ENCODE results near the gene TRIM41.
A peak's percentile ranks its signal among the peaks of the same experiment; 100 is the strongest.

TRIM41 gene

DNA sequence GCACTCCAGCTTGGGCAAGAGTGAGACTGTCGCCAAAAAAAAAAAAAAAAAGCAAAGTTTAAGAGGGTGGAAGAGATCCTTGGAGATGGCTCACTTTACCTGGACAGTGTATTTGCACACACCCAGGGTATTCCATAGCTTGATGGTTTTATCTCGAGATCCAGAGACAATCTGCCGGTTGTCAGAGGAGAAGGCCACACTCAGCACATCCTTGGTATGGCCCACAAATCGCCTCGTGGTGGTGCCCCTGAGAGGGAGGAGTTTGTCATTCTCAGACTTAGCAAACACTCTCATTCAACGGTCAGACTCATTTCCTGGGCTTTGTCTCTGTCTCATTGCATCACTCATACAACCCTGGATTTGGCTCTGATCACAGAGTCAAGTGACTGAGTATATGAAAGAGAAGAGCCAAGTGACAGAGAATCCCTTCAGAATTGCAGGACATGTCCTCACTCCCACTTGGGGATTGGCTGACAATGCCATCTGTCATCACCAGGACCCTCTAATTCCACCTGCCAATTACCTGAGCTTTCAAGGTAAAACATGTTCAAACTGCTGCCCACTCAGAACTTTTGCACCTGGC, 18.4 kb downstream of the TRIM41 start:
- peak; percentile 94 for DNase-seq (ENCODE audit: low read depth)
- H3K4me3 ChIP-seq (replicated peaks; ENCODE audit: low read depth, low read length): peak overlapping the region; percentile 99

GRCh38 chr5:181242031-181242451, 19.0 kb downstream of the TRIM41 start:
- TF ChIP-seq CTCF (IDR thresholded peaks at IDR 0.05; ENCODE audit: low read length, missing control alignments): no peak
- H3K4me3 ChIP-seq (replicated peaks; ENCODE audit: low read depth, low read length): peak overlapping the region; percentile 99
- DNase-seq (ENCODE audit: low read depth): no peak

More for the DNA sequence above, 18.4 kb downstream of the TRIM41 start:
- TF ChIP-seq CTCF (IDR thresholded peaks at IDR 0.05; ENCODE audit: low read length, missing control alignments): no peak

GRCh38 chr5:181243018-181243563, 20.0 kb downstream of the TRIM41 start:
- DNase-seq (ENCODE audit: low read depth): no peak
- peak overlapping the region; percentile 99 for H3K4me3 ChIP-seq (replicated peaks; ENCODE audit: low read depth, low read length)
- no peak for TF ChIP-seq CTCF (IDR thresholded peaks at IDR 0.05; ENCODE audit: low read length, missing control alignments)

- H3K4me3 ChIP-seq (replicated peaks; ENCODE audit: low read depth, low read length): peak within 1 kb of the TSS; percentile 99
- TF ChIP-seq CTCF (IDR thresholded peaks at IDR 0.05; ENCODE audit: low read length, missing control alignments): no peak
- peak; percentile 90 for DNase-seq (ENCODE audit: low read depth)
These were observed 20.7 kb downstream of the TRIM41 start, which contains the start of gene RACK1 for GRCh38 chr5:181243564-181244343. RACK1 (minus strand) TSS chr5:181243906; CDS start chr5:181243800, 106 bp downstream.

- DNase-seq (ENCODE audit: low read depth): no peak
- TF ChIP-seq CTCF (IDR thresholded peaks at IDR 0.05; ENCODE audit: low read length, missing control alignments): no peak
- peak overlapping the region; percentile 92 for H3K4me3 ChIP-seq (replicated peaks; ENCODE audit: low read depth, low read length)
These were observed 22.6 kb downstream of the TRIM41 start for GRCh38 chr5:181245427-181246275.

- DNase-seq (ENCODE audit: low read depth): peak; percentile 81
- H3K4me3 ChIP-seq (replicated peaks; ENCODE audit: low read depth, low read length): peak overlapping the region; percentile 92
- TF ChIP-seq CTCF (IDR thresholded peaks at IDR 0.05; ENCODE audit: low read length, missing control alignments): no peak
These were observed 23.4 kb downstream of the TRIM41 start for GRCh38 chr5:181246276-181247049.

All from fibroblast of pulmonary artery (primary cell).